HepG2 (cell line): ENCODE data around the gene PISD. TPM values are rescaled to one million over a fixed set of nuclear protein-coding genes. Genes with fewer than 3 reads are reported as not detected.

ENCODE experiments used
- CERS6 ChIP-seq: sonication (generic); formaldehyde crosslinking; IDR thresholded peaks from 2 replicates; pipeline ENCODE4 v1.5.0; 2020; ENCODE audit warnings: missing genetic modification reagents
- EEA1 ChIP-seq: sonication (generic); formaldehyde crosslinking; IDR thresholded peaks from 2 replicates; pipeline ENCODE4 v1.5.1; 2020; ENCODE audit warnings: mild to moderate bottlenecking, missing genetic modification reagents, borderline replicate concordance
- GATAD2A ChIP-seq: IDR thresholded peaks from 2 replicates; pipeline ENCODE4 v1.6.1; 2016
- HMGXB4 ChIP-seq, 2 experiments: sonication (generic) in 1 of 2; formaldehyde crosslinking in 1 of 2; IDR thresholded peaks; 2 replicates each; pipeline versions ENCODE4 v1.4.0 to v1.6.1; 2018 to 2020; ENCODE audit warnings: missing genetic modification reagents in 2 of 2, borderline replicate concordance in 1 of 2, low read depth in 1 of 2, mild to moderate bottlenecking in 1 of 2, missing biosample characterization in 1 of 2
- MAFK ChIP-seq, 2 experiments: IDR thresholded peaks in 1 of 2; conservative IDR thresholded peaks in 1 of 2; 2 replicates each; pipeline ENCODE4 v1.6.1; 2011; ENCODE audit warnings: improper control_type of control experiment in 2 of 2, low read length in 2 of 2
- NFATC3 ChIP-seq: sonication (generic); formaldehyde crosslinking; IDR thresholded peaks from 2 replicates; pipeline ENCODE4 v1.5.1; 2020; ENCODE audit warnings: mild to moderate bottlenecking, missing genetic modification reagents
- RFX5 ChIP-seq: IDR thresholded peaks from 2 replicates; pipeline ENCODE4 v1.6.1; 2011; ENCODE audit warnings: low read depth, low read length, improper control_type of control experiment
- RFXANK ChIP-seq: IDR thresholded peaks from 2 replicates; pipeline ENCODE4 v1.6.1; 2016
- TRIM22 ChIP-seq: fragments of 450-650 bp; IDR thresholded peaks from 2 replicates; pipeline ENCODE4 v1.6.1; 2017
- ZNF17 ChIP-seq: sonication (generic); formaldehyde crosslinking; IDR thresholded peaks from 2 replicates; pipeline ENCODE4 v1.5.0; 2020; ENCODE audit warnings: mild to moderate bottlenecking, missing genetic modification reagents
- ZNF513 ChIP-seq: sonication (generic); formaldehyde crosslinking; conservative IDR thresholded peaks from 2 replicates; pipeline ENCODE4 v1.5.0; 2020; ENCODE audit warnings: missing genetic modification reagents
- ZNF547 ChIP-seq: sonication (generic); formaldehyde crosslinking; IDR thresholded peaks from 2 replicates; pipeline ENCODE4 v1.5.1; 2020; ENCODE audit warnings: mild to moderate bottlenecking, missing genetic modification reagents
- ZNF687 ChIP-seq: sonication (generic); formaldehyde crosslinking; IDR thresholded peaks from 2 replicates; pipeline ENCODE4 v1.5.1; 2020; ENCODE audit warnings: mild to moderate bottlenecking, missing genetic modification reagents, moderate library complexity
- ZNF710 ChIP-seq: sonication (generic); formaldehyde crosslinking; IDR thresholded peaks from 2 replicates; pipeline ENCODE4 v1.5.0; 2020; ENCODE audit warnings: mild to moderate bottlenecking, missing genetic modification reagents, borderline replicate concordance
- ZNF781 ChIP-seq: sonication (generic); formaldehyde crosslinking; IDR thresholded peaks from 2 replicates; pipeline ENCODE4 v1.5.1; 2020; ENCODE audit warnings: borderline replicate concordance, mild to moderate bottlenecking, missing genetic modification reagents; ENCODE audit errors: not compliant biosample characterization
- polyA plus RNA-seq, 8 experiments: library from polyadenylated mRNA; depleted of rRNA in 3 of 8; stranded (reverse) in 7 of 8; unstranded in 1 of 8; fragments of >200 nt; fragmentation: Illumina TruSeq in 4 of 8; extraction: Trizol in 4 of 8; gene quantifications; 2 replicates each; pipeline versions ENCODE4 v1.2.1 to v1.2.3, GENCODE V29; 2011 to 2016; ENCODE audit warnings: low read depth in 4 of 8, missing spikeins in 1 of 8, mixed read lengths in 1 of 8; ENCODE audit not compliant: insufficient read depth in 1 of 8
- total RNA-seq, 5 experiments: library from RNA; depleted of rRNA; stranded (reverse); fragments of >200 nt; fragmentation: Illumina TruSeq; extraction: Trizol; gene quantifications; 2 replicates each; pipeline ENCODE4 v1.2.3, GENCODE V29; 2016; ENCODE audit warnings: low read depth in 1 of 5

The PISD gene
- total and polyA plus RNA-seq, 2 of the 13 experiments (the other 11 are each of a cell fraction or from before 2014, with no cell fraction given): 30.1 to 47.7 TPM

- peak in 1 of 2 experiments; percentile 40; a peak in 1 of 4 replicates for TF ChIP-seq HMGXB4 (CRISPR knock-in tag; IDR thresholded peaks at IDR 0.05; ENCODE audit: borderline replicate concordance in 1 of 2, low read depth in 1 of 2)
- TF ChIP-seq ZNF547 (CRISPR knock-in tag): 0 out of 2 replicates have a peak, but pooled peaks have one; percentile 29
- TF ChIP-seq CERS6 (CRISPR knock-in tag): no peak
- peak; percentile 92 for TF ChIP-seq GATAD2A (CRISPR knock-in tag)
- no peak for TF ChIP-seq NFATC3 (CRISPR knock-in tag)
- TF ChIP-seq TRIM22: no peak
- TF ChIP-seq ZNF17 (CRISPR knock-in tag): no peak
- TF ChIP-seq EEA1: no peak
- 0 out of 2 replicates have a peak, but pooled peaks have one; percentile 34 for TF ChIP-seq RFXANK
- TF ChIP-seq RFX5: no peak
- peak; percentile 96; the same call in 1 of the 2 replicates for TF ChIP-seq ZNF710 (CRISPR knock-in tag)
- TF ChIP-seq ZNF687 (CRISPR knock-in tag): no peak
- TF ChIP-seq ZNF513: no peak
- TF ChIP-seq ZNF781 (CRISPR knock-in tag): no peak
- TF ChIP-seq MAFK (conservative IDR thresholded peaks at IDR 0.05 in 1 of 2, IDR thresholded peaks at IDR 0.05 in 1 of 2; ENCODE audit: low read length in 2 of 2): peak; percentile 31 to 51; a peak in 3 of 4 replicates
These were observed 75.7 kb downstream of the PISD start (continued) for GRCh38 chr22:31586137-31586920.
